Measurements from ENCODE around the gene SNORC. TPM values are rescaled to one million over a fixed set of nuclear protein-coding genes. Genes with fewer than 3 reads are reported as not detected.

The SNORC gene
- total RNA-seq, 1 donor from 2014 or later = not detected

- no peaks in the 10 kb centered on the region for H3K36me3 ChIP-seq
- peaks cover 4 to 8% of the 10 kb centered on the region in 2 donors for H3K4me1 ChIP-seq
- no peak for DNase-seq (ENCODE audit: low spot score in 2 of 2)
- H3K27me3 ChIP-seq = peaks cover 5% of the 10 kb centered on the region
- H3K4me3 ChIP-seq = peak overlapping the region; percentile 53 to 74
- no peak overlapping the region for H3K27ac ChIP-seq
- no peaks in the 10 kb centered on the region for H3K9me3 ChIP-seq
- no peak for TF ChIP-seq CTCF (IDR thresholded peaks at IDR 0.05)
- intact Hi-C loops (cut with DNase I) = no loop called here
These were observed 57.9 kb downstream of the SNORC start for GRCh38 chr2:232927793-232928550.

Other genes with a start within 250 kb of the SNORC start
- gene EFHD1, start 236.7 kb upstream of the SNORC start, total RNA-seq = 142 TPM
- gene GIGYF2, start 172.9 kb upstream of the SNORC start, total RNA-seq = 27.5 TPM
- not detected for gene KCNJ13, start 93.7 kb upstream of the SNORC start, total RNA-seq
- 0.43 TPM for gene NGEF, start 143.0 kb downstream of the SNORC start, total RNA-seq
- not detected for gene NEU2, start 162.4 kb downstream of the SNORC start, total RNA-seq
- 21.7 TPM for gene INPP5D, start 190.1 kb downstream of the SNORC start, total RNA-seq

Data from ascending aorta (tissue), 2 donors.